Panc1 (cell line): ENCODE measurements around the gene NBR1.

Experiments
- CTCF ChIP-seq: fragments of 450-650 bp; IDR thresholded peaks from 2 replicates; pipeline ENCODE4 v1.5.1; 2017; ENCODE audit warnings: mild to moderate bottlenecking
- POLR2AphosphoS5 ChIP-seq: IDR thresholded peaks from 2 replicates; pipeline ENCODE4 v1.6.1; 2012; ENCODE audit warnings: mild to moderate bottlenecking, low read depth, low read length, moderate library complexity
- SIN3A ChIP-seq: IDR thresholded peaks from 2 replicates; pipeline ENCODE4 v1.6.1; 2012; ENCODE audit warnings: low read depth, mild to moderate bottlenecking, low read length, moderate library complexity, borderline replicate concordance; ENCODE audit not compliant: insufficient read depth
- TCF7L2 ChIP-seq: IDR thresholded peaks from 2 replicates; pipeline ENCODE4 v1.6.1; 2011; ENCODE audit warnings: mild to moderate bottlenecking, low read depth, low read length, inconsistent platforms
- TF ChIP-seq, protein P1 (sequence below), 2 experiments: IDR thresholded peaks; 2 replicates each; pipeline ENCODE4 v1.6.1; 2011 to 2012; ENCODE audit warnings: low read depth in 2 of 2, control low read depth in 1 of 2, low read length in 1 of 2, mild to moderate bottlenecking in 1 of 2, moderate library complexity in 1 of 2; ENCODE audit not compliant: insufficient read depth in 1 of 2

DNA sequence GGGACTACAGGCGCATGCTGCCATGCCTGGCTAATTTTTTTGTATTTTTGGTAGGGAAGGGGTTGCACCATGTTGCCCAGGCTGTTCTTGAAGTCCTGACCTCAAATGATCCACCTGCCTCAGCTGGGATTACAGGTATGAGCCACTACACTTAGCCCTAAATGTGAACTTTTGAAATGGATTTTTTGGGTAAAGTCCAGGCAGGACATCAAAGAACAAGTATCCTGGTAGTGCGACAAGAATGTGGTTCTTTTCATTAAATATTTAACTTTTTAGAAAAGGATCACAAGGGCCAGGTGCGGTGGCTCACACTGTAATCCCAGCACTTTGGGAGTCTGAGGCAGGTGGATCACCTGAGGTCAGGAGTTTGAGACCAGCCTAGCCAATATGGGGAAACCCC is 15.3 kb upstream of the NBR1 start:
- TF ChIP-seq POLR2AphosphoS5, result no peak
- no peak for TF ChIP-seq CTCF
- no peak for TF ChIP-seq TCF7L2
- TF ChIP-seq, protein P1, sequence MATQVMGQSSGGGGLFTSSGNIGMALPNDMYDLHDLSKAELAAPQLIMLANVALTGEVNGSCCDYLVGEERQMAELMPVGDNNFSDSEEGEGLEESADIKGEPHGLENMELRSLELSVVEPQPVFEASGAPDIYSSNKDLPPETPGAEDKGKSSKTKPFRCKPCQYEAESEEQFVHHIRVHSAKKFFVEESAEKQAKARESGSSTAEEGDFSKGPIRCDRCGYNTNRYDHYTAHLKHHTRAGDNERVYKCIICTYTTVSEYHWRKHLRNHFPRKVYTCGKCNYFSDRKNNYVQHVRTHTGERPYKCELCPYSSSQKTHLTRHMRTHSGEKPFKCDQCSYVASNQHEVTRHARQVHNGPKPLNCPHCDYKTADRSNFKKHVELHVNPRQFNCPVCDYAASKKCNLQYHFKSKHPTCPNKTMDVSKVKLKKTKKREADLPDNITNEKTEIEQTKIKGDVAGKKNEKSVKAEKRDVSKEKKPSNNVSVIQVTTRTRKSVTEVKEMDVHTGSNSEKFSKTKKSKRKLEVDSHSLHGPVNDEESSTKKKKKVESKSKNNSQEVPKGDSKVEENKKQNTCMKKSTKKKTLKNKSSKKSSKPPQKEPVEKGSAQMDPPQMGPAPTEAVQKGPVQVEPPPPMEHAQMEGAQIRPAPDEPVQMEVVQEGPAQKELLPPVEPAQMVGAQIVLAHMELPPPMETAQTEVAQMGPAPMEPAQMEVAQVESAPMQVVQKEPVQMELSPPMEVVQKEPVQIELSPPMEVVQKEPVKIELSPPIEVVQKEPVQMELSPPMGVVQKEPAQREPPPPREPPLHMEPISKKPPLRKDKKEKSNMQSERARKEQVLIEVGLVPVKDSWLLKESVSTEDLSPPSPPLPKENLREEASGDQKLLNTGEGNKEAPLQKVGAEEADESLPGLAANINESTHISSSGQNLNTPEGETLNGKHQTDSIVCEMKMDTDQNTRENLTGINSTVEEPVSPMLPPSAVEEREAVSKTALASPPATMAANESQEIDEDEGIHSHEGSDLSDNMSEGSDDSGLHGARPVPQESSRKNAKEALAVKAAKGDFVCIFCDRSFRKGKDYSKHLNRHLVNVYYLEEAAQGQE (IDR thresholded peaks at IDR 0.05; ENCODE audit: insufficient read depth in 1 of 2, low read depth in 2 of 2, low read length in 1 of 2), result no peak
- TF ChIP-seq SIN3A, result no peak
